HepG2 (cell line): ENCODE results near the gene FSIP1. TPM values are rescaled to one million over a fixed set of nuclear protein-coding genes. Genes with fewer than 3 reads are reported as not detected.
A peak's percentile ranks its signal among the peaks of the same experiment; 100 is the strongest.

Experiments used
- CREB1 ChIP-seq, 2 experiments: fragments of 450-650 bp in 1 of 2; IDR thresholded peaks; 2 replicates each; pipeline ENCODE4 v1.6.1; 2016 to 2017; ENCODE audit warnings: control low read depth in 1 of 2, mild to moderate bottlenecking in 1 of 2, missing compliant biosample characterization in 1 of 2, missing genetic modification characterization in 1 of 2
- FOSL2 ChIP-seq: sonication (generic); formaldehyde crosslinking; IDR thresholded peaks from 2 replicates; pipeline ENCODE4 v1.4.0; 2020; ENCODE audit warnings: missing genetic modification reagents
- HES4 ChIP-seq: sonication (generic); formaldehyde crosslinking; IDR thresholded peaks from 2 replicates; pipeline ENCODE4 v1.9.0; 2021; ENCODE audit warnings: mild to moderate bottlenecking, missing genetic modification reagents, borderline replicate concordance
- HNF4A ChIP-seq: sonication (generic); formaldehyde crosslinking; IDR thresholded peaks from 2 replicates; pipeline ENCODE4 v1.4.0; 2020; ENCODE audit warnings: missing genetic modification reagents
- HNRNPH1 ChIP-seq: fragments of 200-400 bp; formaldehyde crosslinking; optimal IDR thresholded peaks from 2 replicates; pipeline ENCODE3; 2017; ENCODE audit warnings: mild to moderate bottlenecking, low read depth, low read length
- MED13 ChIP-seq: sonication (generic); formaldehyde crosslinking; IDR thresholded peaks from 2 replicates; pipeline ENCODE4 v1.5.0; 2020; ENCODE audit warnings: missing genetic modification reagents
- MIER2 ChIP-seq: IDR thresholded peaks from 2 replicates; pipeline ENCODE4 v1.6.1; 2016; ENCODE audit warnings: missing biosample characterization, missing genetic modification reagents
- MXI1 ChIP-seq: IDR thresholded peaks from 3 replicates; pipeline ENCODE4 v1.6.1; 2012; ENCODE audit warnings: low read depth, low read length, inconsistent platforms, borderline replicate concordance
- RBFOX2 ChIP-seq: fragments of 200-400 bp; formaldehyde crosslinking; IDR thresholded peaks from 2 replicates; pipeline ENCODE4 v1.6.1; 2017; ENCODE audit warnings: low read depth, mild to moderate bottlenecking, low read length
- RBM39 ChIP-seq: fragments of 200-400 bp; formaldehyde crosslinking; IDR thresholded peaks from one replicate; pipeline ENCODE4 v1.6.1; 2018; ENCODE audit warnings: antibody characterized with exemption, mild to moderate bottlenecking, low read depth, low read length; ENCODE audit not compliant: poor library complexity, severe bottlenecking
- SATB2 ChIP-seq: sonication (generic); formaldehyde crosslinking; IDR thresholded peaks from 2 replicates; pipeline ENCODE4 v1.5.0; 2020; ENCODE audit warnings: missing genetic modification reagents
- SIX1 ChIP-seq: sonication (generic); formaldehyde crosslinking; IDR thresholded peaks from 2 replicates; pipeline ENCODE4 v1.4.0; 2020; ENCODE audit warnings: missing genetic modification reagents, borderline replicate concordance
- SMAD9 ChIP-seq: sonication (generic); formaldehyde crosslinking; IDR thresholded peaks from 2 replicates; pipeline ENCODE4 v1.5.1; 2020; ENCODE audit warnings: mild to moderate bottlenecking, missing genetic modification reagents
- ZBTB7B ChIP-seq: sonication (generic); formaldehyde crosslinking; IDR thresholded peaks from 2 replicates; pipeline ENCODE4 v1.4.0; 2020; ENCODE audit warnings: missing genetic modification reagents
- ZNF547 ChIP-seq: sonication (generic); formaldehyde crosslinking; IDR thresholded peaks from 2 replicates; pipeline ENCODE4 v1.5.1; 2020; ENCODE audit warnings: mild to moderate bottlenecking, missing genetic modification reagents
- ZNF660 ChIP-seq: sonication (generic); formaldehyde crosslinking; IDR thresholded peaks from 2 replicates; pipeline ENCODE4 v1.5.1; 2020; ENCODE audit warnings: mild to moderate bottlenecking, low read depth, missing genetic modification reagents, borderline replicate concordance
- ZNF709 ChIP-seq: sonication (generic); formaldehyde crosslinking; IDR thresholded peaks from 2 replicates; pipeline ENCODE4 v1.5.0; 2020; ENCODE audit warnings: mild to moderate bottlenecking, missing genetic modification reagents
- polyA plus RNA-seq, 8 experiments: library from polyadenylated mRNA; depleted of rRNA in 3 of 8; stranded (reverse) in 7 of 8; unstranded in 1 of 8; fragments of >200 nt; fragmentation: Illumina TruSeq in 4 of 8; extraction: Trizol in 4 of 8; gene quantifications; 2 replicates each; pipeline versions ENCODE4 v1.2.1 to v1.2.3, GENCODE V29; 2011 to 2016; ENCODE audit warnings: low read depth in 4 of 8, missing spikeins in 1 of 8, mixed read lengths in 1 of 8; ENCODE audit not compliant: insufficient read depth in 1 of 8
- total RNA-seq, 5 experiments: library from RNA; depleted of rRNA; stranded (reverse); fragments of >200 nt; fragmentation: Illumina TruSeq; extraction: Trizol; gene quantifications; 2 replicates each; pipeline ENCODE4 v1.2.3, GENCODE V29; 2016; ENCODE audit warnings: low read depth in 1 of 5
- TF ChIP-seq, protein P1 (sequence below): sonication (generic); formaldehyde crosslinking; IDR thresholded peaks from 2 replicates; pipeline ENCODE4 v1.4.0; 2020; ENCODE audit warnings: missing genetic modification reagents, borderline replicate concordance
- TF ChIP-seq, protein P2 (sequence below): sonication (generic); formaldehyde crosslinking; IDR thresholded peaks from 2 replicates; pipeline ENCODE4 v1.9.0; 2022; ENCODE audit warnings: low read depth, missing genetic modification reagents
- TF ChIP-seq, protein P3 (sequence below): sonication (generic); formaldehyde crosslinking; conservative IDR thresholded peaks from 2 replicates; pipeline ENCODE4 v1.4.0; 2020; ENCODE audit warnings: mild to moderate bottlenecking, missing genetic modification reagents, moderate library complexity

FSIP1 gene
- total and polyA plus RNA-seq, 2 of the 13 experiments (the other 11 are each of a cell fraction or from before 2014, with no cell fraction given) = 0.18 TPM; not detected in 1

DNA sequence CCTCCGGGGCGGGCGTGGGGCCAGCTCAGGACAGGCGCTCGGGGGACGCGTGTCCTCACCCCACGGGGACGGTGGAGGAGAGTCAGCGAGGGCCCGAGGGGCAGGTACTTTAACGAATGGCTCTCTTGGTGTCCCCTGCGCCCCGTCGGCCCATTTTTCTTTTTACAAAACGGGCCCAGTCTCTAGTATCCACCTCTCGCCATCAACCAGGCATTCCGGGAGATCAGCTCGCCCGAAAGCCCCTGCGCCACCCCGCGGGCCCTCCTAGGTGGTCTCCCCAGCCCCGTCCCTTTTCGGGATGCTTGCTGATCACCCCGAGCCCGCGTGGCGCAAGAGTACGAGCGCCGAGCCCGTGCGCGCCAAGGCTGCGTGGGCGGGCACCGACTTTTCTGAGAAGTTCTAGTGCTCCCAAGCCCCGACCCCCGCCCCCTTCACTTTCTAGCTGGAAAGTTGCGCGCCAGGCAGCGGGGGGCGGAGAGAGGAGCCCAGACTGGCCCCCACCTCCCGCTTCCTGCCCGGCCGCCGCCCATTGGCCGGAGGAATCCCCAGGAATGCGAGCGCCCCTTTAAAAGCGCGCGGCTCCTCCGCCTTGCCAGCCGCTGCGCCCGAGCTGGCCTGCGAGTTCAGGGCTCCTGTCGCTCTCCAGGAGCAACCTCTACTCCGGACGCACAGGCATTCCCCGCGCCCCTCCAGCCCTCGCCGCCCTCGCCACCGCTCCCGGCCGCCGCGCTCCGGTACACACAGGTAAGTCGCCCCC, 202.0 kb downstream of the FSIP1 start, which contains the start of gene THBS1 (continued):
- TF ChIP-seq ZBTB7B (CRISPR knock-in tag) (peak; percentile 60; the same call in 1 of the 2 replicates), RBFOX2 (peak; percentile 92), MIER2 (CRISPR knock-in tag) (no peak), HNRNPH1 (no peak), SMAD9 (CRISPR knock-in tag) (no peak), SATB2 (CRISPR knock-in tag) (no peak), FOSL2 (CRISPR knock-in tag) (peak; percentile 36; the same call in 1 of the 2 replicates), ZNF660 (no peak), SIX1 (CRISPR knock-in tag) (no peak), HNF4A (no peak), RBM39 (no peak), HES4 (CRISPR knock-in tag) (no peak), MXI1 (no peak), ZNF547 (CRISPR knock-in tag) (no peak), ZNF709 (CRISPR knock-in tag) (no peak), CREB1 (IDR thresholded peaks at IDR 0.05) (no peak), CREB1 (CRISPR knock-in tag; IDR thresholded peaks at IDR 0.05) (no peak), MED13 (CRISPR knock-in tag) (peak; percentile 90)
- TF ChIP-seq, protein P1, sequence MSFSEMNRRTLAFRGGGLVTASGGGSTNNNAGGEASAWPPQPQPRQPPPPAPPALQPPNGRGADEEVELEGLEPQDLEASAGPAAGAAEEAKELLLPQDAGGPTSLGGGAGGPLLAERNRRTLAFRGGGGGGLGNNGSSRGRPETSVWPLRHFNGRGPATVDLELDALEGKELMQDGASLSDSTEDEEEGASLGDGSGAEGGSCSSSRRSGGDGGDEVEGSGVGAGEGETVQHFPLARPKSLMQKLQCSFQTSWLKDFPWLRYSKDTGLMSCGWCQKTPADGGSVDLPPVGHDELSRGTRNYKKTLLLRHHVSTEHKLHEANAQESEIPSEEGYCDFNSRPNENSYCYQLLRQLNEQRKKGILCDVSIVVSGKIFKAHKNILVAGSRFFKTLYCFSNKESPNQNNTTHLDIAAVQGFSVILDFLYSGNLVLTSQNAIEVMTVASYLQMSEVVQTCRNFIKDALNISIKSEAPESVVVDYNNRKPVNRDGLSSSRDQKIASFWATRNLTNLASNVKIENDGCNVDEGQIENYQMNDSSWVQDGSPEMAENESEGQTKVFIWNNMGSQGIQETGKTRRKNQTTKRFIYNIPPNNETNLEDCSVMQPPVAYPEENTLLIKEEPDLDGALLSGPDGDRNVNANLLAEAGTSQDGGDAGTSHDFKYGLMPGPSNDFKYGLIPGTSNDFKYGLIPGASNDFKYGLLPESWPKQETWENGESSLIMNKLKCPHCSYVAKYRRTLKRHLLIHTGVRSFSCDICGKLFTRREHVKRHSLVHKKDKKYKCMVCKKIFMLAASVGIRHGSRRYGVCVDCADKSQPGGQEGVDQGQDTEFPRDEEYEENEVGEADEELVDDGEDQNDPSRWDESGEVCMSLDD = no peak; the same call in 1 of the 2 replicates
- TF ChIP-seq, protein P2, sequence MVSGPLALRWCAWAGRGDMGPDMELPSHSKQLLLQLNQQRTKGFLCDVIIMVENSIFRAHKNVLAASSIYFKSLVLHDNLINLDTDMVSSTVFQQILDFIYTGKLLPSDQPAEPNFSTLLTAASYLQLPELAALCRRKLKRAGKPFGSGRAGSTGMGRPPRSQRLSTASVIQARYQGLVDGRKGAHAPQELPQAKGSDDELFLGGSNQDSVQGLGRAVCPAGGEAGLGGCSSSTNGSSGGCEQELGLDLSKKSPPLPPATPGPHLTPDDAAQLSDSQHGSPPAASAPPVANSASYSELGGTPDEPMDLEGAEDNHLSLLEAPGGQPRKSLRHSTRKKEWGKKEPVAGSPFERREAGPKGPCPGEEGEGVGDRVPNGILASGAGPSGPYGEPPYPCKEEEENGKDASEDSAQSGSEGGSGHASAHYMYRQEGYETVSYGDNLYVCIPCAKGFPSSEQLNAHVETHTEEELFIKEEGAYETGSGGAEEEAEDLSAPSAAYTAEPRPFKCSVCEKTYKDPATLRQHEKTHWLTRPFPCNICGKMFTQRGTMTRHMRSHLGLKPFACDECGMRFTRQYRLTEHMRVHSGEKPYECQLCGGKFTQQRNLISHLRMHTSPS (CRISPR knock-in tag) = no peak
- TF ChIP-seq, protein P3, sequence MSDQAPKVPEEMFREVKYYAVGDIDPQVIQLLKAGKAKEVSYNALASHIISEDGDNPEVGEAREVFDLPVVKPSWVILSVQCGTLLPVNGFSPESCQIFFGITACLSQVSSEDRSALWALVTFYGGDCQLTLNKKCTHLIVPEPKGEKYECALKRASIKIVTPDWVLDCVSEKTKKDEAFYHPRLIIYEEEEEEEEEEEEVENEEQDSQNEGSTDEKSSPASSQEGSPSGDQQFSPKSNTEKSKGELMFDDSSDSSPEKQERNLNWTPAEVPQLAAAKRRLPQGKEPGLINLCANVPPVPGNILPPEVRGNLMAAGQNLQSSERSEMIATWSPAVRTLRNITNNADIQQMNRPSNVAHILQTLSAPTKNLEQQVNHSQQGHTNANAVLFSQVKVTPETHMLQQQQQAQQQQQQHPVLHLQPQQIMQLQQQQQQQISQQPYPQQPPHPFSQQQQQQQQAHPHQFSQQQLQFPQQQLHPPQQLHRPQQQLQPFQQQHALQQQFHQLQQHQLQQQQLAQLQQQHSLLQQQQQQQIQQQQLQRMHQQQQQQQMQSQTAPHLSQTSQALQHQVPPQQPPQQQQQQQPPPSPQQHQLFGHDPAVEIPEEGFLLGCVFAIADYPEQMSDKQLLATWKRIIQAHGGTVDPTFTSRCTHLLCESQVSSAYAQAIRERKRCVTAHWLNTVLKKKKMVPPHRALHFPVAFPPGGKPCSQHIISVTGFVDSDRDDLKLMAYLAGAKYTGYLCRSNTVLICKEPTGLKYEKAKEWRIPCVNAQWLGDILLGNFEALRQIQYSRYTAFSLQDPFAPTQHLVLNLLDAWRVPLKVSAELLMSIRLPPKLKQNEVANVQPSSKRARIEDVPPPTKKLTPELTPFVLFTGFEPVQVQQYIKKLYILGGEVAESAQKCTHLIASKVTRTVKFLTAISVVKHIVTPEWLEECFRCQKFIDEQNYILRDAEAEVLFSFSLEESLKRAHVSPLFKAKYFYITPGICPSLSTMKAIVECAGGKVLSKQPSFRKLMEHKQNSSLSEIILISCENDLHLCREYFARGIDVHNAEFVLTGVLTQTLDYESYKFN (CRISPR knock-in tag) = no peak; the same call in 1 of the 2 replicates
